GM12873 (cell line): ENCODE results near the gene SLC45A3.

ENCODE experiments used
- TF ChIP-seq, protein P1 (sequence below): IDR thresholded peaks from 2 replicates; pipeline ENCODE4 v1.5.1; 2012; ENCODE audit warnings: low read depth, mild to moderate bottlenecking, moderate library complexity, low read length, control low read depth; ENCODE audit not compliant: insufficient read depth; ENCODE audit errors: missing control alignments

Gene SLC45A3

GRCh38 chr1:205642679-205643307, 37.5 kb downstream of the SLC45A3 start:
- TF ChIP-seq, protein P1, sequence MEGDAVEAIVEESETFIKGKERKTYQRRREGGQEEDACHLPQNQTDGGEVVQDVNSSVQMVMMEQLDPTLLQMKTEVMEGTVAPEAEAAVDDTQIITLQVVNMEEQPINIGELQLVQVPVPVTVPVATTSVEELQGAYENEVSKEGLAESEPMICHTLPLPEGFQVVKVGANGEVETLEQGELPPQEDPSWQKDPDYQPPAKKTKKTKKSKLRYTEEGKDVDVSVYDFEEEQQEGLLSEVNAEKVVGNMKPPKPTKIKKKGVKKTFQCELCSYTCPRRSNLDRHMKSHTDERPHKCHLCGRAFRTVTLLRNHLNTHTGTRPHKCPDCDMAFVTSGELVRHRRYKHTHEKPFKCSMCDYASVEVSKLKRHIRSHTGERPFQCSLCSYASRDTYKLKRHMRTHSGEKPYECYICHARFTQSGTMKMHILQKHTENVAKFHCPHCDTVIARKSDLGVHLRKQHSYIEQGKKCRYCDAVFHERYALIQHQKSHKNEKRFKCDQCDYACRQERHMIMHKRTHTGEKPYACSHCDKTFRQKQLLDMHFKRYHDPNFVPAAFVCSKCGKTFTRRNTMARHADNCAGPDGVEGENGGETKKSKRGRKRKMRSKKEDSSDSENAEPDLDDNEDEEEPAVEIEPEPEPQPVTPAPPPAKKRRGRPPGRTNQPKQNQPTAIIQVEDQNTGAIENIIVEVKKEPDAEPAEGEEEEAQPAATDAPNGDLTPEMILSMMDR: no peak

- TF ChIP-seq, protein P1: no peak
Observed at GRCh38 chr1:205639567-205639966, 40.7 kb downstream of the SLC45A3 start.

- TF ChIP-seq, protein P1: no peak
Observed at GRCh38 chr1:205637854-205638468, 42.3 kb downstream of the SLC45A3 start.

GRCh38 chr1:205636732-205637131, 43.6 kb downstream of the SLC45A3 start:
- TF ChIP-seq, protein P1: no peak

DNA sequence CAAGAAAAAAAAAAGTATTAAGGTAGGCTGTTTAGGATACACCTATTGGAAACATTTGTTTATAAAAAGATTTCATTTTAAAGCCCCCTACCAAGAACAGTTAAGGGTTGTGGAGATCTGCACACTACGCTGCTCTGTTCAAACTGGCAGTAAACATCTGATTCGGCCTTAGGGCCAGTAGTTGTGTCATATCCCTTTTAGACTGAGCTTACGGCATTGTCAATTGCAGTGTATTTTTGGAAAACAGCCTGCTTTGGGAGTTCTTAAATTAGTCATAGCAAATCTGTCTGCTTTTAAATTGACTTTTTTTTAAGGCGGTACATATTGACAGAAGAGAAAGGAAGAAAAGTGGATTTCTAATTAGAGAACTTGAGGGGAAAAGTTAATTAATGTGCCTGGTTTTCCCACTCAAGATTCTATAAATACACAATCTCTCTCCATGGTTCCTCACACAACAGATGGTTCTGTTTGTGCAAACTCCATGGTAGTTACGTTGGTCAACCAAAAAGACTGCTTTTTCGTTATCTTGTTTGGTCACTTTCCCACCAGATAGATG, 46.8 kb downstream of the SLC45A3 start:
- TF ChIP-seq, protein P1: no peak

DNA sequence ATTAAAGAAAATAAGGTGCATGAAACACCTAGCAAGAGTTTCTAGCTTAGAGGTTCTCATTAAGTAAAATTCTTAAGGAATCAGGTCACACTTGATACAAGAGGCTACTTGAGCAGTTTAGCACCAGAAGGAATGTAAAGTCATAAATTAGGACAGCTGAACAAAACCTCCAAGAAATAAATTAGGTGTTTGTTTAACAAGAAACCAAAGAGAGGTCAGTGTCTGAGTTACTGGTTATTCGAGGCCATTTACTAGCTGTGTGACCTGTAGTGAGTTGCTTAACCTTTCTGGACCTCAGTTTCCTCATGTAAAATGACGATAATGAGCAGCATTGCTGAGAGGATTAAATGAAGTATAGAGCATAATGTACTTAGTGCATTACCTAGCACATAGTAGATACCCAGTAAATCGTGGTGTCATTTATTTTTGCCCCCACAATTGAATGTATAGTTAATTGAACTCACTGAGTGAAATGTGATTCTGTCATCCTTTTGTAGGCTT, 47.6 kb downstream of the SLC45A3 start:
- TF ChIP-seq, protein P1: no peak
